ENCODE measurements around the gene ZNF341. TPM values are rescaled to one million over a fixed set of nuclear protein-coding genes. Genes with fewer than 3 reads are reported as not detected.

The ZNF341 gene
- total RNA-seq, 2 experiments from 2014 or later = 2.1 to 2.7 TPM

DNA sequence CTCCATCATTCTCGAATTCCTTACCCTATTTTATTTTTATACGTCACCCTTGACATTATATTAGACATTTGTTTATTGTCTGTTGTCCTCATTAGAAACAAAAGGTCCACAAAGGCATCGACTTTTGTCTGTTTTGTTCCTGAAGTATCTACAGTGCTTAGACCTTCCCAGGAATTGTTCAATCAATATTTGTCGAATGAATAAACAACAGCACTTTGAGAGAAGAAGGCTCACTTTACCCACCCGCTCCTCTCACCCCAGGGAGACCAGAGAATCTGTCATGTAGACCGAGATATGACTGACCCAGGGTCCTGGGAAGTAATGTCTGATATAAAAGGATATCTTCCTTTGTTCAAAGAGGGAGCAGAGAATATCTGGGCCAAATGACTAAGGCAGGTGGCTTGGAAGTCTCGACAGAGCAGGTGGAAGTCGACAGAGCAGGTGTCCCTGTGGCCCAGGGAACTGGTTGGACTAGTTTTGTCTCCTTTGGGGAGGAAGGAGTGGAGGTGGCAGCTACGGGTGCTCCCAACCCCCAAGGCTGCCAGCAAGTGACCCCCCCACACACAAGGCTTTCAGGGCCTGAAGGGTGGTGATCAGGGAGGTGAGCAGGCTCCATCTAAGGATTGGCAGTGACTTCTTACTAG, 64.6 kb downstream of the ZNF341 start:
- no peak for ATAC-seq (ENCODE audit: poor library complexity)
- Mint-ChIP-seq H3K4me1 (ENCODE audit: low read depth) (no peaks in the 10 kb centered on the region), H3K9me3 (no peaks in the 10 kb centered on the region), H3K27ac (no peak overlapping the region), H3K4me3 (no peak overlapping the region), H3K36me3 (ENCODE audit: low read depth) (no peaks in the 10 kb centered on the region), H3K27me3 (no peaks in the 10 kb centered on the region)
- no peak overlapping the region for H3K4me3 ChIP-seq (ENCODE audit: low read length)
- H3K27ac ChIP-seq (ENCODE audit: low read depth in 1 of 2, low read length in 2 of 2) = no peak overlapping the region
- no peak for DNase-seq
- TF ChIP-seq, protein P1, sequence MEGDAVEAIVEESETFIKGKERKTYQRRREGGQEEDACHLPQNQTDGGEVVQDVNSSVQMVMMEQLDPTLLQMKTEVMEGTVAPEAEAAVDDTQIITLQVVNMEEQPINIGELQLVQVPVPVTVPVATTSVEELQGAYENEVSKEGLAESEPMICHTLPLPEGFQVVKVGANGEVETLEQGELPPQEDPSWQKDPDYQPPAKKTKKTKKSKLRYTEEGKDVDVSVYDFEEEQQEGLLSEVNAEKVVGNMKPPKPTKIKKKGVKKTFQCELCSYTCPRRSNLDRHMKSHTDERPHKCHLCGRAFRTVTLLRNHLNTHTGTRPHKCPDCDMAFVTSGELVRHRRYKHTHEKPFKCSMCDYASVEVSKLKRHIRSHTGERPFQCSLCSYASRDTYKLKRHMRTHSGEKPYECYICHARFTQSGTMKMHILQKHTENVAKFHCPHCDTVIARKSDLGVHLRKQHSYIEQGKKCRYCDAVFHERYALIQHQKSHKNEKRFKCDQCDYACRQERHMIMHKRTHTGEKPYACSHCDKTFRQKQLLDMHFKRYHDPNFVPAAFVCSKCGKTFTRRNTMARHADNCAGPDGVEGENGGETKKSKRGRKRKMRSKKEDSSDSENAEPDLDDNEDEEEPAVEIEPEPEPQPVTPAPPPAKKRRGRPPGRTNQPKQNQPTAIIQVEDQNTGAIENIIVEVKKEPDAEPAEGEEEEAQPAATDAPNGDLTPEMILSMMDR (IDR thresholded peaks at IDR 0.05) = no peak
- no peaks in the 10 kb centered on the region for H3K27me3 ChIP-seq (ENCODE audit: control insufficient read depth in 1 of 2, insufficient read depth in 2 of 2, low read length in 2 of 2)
- CTCF ChIA-PET = no interaction called here
- POLR2A ChIA-PET = no interaction called here
- H3K36me3 ChIP-seq (ENCODE audit: insufficient read depth, low read length) = peaks cover 4% of the 10 kb centered on the region
- peaks cover 2% of the 10 kb centered on the region for H3K4me1 ChIP-seq (ENCODE audit: insufficient read depth, low read length)
- intact Hi-C loops (cut with DNase I, micrococcal nuclease) = no loop called here
- H3K9me3 ChIP-seq (ENCODE audit: control insufficient read depth in 1 of 2, insufficient read depth in 1 of 2, low read length in 2 of 2) = no peaks in the 10 kb centered on the region

DNA sequence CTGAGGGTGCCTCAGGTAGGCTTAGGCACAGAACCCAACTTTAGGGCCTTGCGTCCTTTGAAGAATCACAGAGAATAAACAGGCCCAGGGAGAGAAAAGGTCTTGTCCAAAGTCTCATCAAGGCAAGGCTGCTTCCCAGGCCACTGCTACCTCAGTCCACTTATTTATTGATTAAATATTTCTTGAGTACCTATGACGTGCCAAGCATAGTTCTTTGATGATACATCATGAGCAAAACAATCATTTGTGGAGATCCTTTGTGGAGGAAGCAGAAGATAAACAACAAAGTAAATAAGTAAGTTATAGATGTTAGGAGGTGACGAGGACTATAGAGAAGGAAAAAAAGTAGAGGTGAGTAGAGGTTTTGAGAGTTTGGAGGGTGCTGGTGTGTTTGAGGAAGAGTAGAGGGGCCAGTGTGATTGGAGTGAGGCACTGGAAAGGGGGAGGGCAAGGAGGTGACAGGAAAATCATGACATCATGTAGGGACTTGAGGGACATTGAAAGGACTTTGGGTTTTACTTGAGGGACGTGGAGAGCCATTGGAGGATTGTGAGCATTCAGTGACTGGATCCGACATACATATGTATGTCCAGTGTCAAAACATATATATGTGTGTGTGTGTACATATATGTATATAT, 65.2 kb downstream of the ZNF341 start:
- Mint-ChIP-seq H3K27ac (no peak overlapping the region), H3K27me3 (no peaks in the 10 kb centered on the region), H3K4me3 (no peak overlapping the region), H3K9me3 (no peaks in the 10 kb centered on the region), H3K36me3 (ENCODE audit: low read depth) (no peaks in the 10 kb centered on the region), H3K4me1 (ENCODE audit: low read depth) (no peaks in the 10 kb centered on the region)
- POLR2A ChIA-PET = no interaction called here
- no peaks in the 10 kb centered on the region for H3K27me3 ChIP-seq (ENCODE audit: control insufficient read depth in 1 of 2, insufficient read depth in 2 of 2, low read length in 2 of 2)
- DNase-seq (no peak), ATAC-seq (ENCODE audit: poor library complexity) (no peak)
- H3K4me1 ChIP-seq (ENCODE audit: insufficient read depth, low read length) = peaks cover 2% of the 10 kb centered on the region
- H3K36me3 ChIP-seq (ENCODE audit: insufficient read depth, low read length) = no peaks in the 10 kb centered on the region
- no peaks in the 10 kb centered on the region for H3K9me3 ChIP-seq (ENCODE audit: control insufficient read depth in 1 of 2, insufficient read depth in 1 of 2, low read length in 2 of 2)
- intact Hi-C loops (cut with DNase I, micrococcal nuclease) = no loop called here
- no peak overlapping the region for H3K4me3 ChIP-seq (ENCODE audit: low read length)
- CTCF ChIA-PET = interaction anchor here (0.6 kb wide), 1 partner anchor 337 kb away, joined by 4 read pairs; no protein-coding TSS in a partner anchor
- no peak overlapping the region for H3K27ac ChIP-seq (ENCODE audit: low read depth in 1 of 2, low read length in 2 of 2)
- TF ChIP-seq, protein P1 (IDR thresholded peaks at IDR 0.05) = no peak

DNA sequence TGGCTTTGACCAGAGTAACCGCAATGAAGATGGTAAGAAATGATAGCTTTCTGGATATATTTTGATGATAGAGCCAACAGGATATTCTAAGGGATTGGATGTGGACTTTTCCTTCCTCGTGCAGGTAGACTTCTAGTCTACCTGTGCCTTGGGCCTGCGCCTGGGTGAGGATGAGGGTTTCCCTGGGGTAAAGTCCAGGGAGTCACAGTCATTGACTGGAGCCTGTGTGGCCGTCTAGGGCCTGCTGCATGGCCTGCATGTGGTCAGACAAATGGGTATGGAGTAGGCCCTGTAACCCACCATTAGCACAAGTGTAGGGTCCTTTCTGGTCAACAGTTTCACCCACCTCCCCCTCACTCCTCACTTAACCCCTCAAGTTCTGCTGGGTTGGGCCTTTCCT, 66.6 kb downstream of the ZNF341 start:
- ChIA-PET CTCF (no interaction called here), POLR2A (interaction anchor here (1.0 kb wide), 1 partner anchor 88 kb away, joined by 3 read pairs; no protein-coding TSS in a partner anchor)
- TF ChIP-seq, protein P1 (IDR thresholded peaks at IDR 0.05) = no peak
- ATAC-seq (ENCODE audit: poor library complexity) (no peak), DNase-seq (no peak)
- Mint-ChIP-seq H3K4me1 (ENCODE audit: low read depth) (no peaks in the 10 kb centered on the region), H3K36me3 (ENCODE audit: low read depth) (no peaks in the 10 kb centered on the region), H3K9me3 (no peaks in the 10 kb centered on the region), H3K27me3 (no peaks in the 10 kb centered on the region), H3K27ac (no peak overlapping the region), H3K4me3 (no peak overlapping the region)
- Histone ChIP-seq H3K4me1 (ENCODE audit: insufficient read depth, low read length) (no peaks in the 10 kb centered on the region), H3K36me3 (ENCODE audit: insufficient read depth, low read length) (no peaks in the 10 kb centered on the region), H3K27ac (ENCODE audit: low read depth in 1 of 2, low read length in 2 of 2) (no peak overlapping the region), H3K9me3 (ENCODE audit: control insufficient read depth in 1 of 2, insufficient read depth in 1 of 2, low read length in 2 of 2) (no peaks in the 10 kb centered on the region), H3K27me3 (ENCODE audit: control insufficient read depth in 1 of 2, insufficient read depth in 2 of 2, low read length in 2 of 2) (no peaks in the 10 kb centered on the region), H3K4me3 (ENCODE audit: low read length) (no peak overlapping the region)
- intact Hi-C loops (cut with DNase I, micrococcal nuclease) = no loop called here
